ENCODE measurements around the gene BEST2.

DNA sequence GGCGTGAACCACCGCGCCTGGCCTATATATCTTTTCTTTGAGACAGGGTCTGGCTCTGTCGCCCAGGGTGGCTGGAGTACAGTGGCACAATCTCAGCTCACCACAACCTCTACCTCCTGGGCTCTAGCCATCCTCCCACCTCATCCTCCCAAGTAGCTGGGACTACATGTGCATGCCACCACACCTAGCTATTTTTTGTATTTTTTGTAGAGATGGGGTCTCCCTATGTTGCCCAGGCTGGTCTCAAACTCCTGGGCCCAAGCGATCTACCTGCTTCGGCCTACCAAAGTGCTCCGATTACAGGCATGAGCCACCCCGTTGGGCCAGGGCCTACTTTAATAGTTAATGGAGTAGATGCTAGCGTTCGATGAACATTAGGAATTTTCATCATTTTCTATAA lies 31.3 kb upstream of the BEST2 start:
- TF ChIP-seq, protein P1, sequence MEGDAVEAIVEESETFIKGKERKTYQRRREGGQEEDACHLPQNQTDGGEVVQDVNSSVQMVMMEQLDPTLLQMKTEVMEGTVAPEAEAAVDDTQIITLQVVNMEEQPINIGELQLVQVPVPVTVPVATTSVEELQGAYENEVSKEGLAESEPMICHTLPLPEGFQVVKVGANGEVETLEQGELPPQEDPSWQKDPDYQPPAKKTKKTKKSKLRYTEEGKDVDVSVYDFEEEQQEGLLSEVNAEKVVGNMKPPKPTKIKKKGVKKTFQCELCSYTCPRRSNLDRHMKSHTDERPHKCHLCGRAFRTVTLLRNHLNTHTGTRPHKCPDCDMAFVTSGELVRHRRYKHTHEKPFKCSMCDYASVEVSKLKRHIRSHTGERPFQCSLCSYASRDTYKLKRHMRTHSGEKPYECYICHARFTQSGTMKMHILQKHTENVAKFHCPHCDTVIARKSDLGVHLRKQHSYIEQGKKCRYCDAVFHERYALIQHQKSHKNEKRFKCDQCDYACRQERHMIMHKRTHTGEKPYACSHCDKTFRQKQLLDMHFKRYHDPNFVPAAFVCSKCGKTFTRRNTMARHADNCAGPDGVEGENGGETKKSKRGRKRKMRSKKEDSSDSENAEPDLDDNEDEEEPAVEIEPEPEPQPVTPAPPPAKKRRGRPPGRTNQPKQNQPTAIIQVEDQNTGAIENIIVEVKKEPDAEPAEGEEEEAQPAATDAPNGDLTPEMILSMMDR (IDR thresholded peaks at IDR 0.05) = no peak
- TF ChIP-seq POLR2A (IDR thresholded peaks at IDR 0.05) = no peak
